Transverse colon (tissue), 4 donors: ENCODE data around the gene ZBTB7C.

Experiments
- CTCF ChIP-seq, 5 experiments: fragments of 200-600 bp in 3 of 5; fragments of 450-650 bp in 2 of 5; sonication (generic) in 3 of 5; IDR thresholded peaks; 1 replicate in 2 of 5; 2 replicates in 3 of 5; pipeline ENCODE4 v1.5.1; 2016 to 2017; ENCODE audit warnings: antibody characterized with exemption in 5 of 5, inconsistent platforms in 3 of 5, mild to moderate bottlenecking in 2 of 5, moderate library complexity in 1 of 5
- EP300 ChIP-seq: sonication (generic); formaldehyde crosslinking; IDR thresholded peaks from one replicate; pipeline ENCODE4 v1.6.1; 2017; ENCODE audit warnings: antibody characterized with exemption, low read depth
- POLR2A ChIP-seq: fragments of 450-650 bp; IDR thresholded peaks from one replicate; pipeline ENCODE4 v1.6.1; 2016; ENCODE audit warnings: antibody characterized with exemption, mild to moderate bottlenecking, moderate library complexity
- POLR2AphosphoS5 ChIP-seq, 3 donors: sonication (generic); formaldehyde crosslinking; IDR thresholded peaks; one replicate each; pipeline ENCODE4 v1.6.1; 2016; ENCODE audit warnings: antibody characterized with exemption in 3 of 3

- no peak for TF ChIP-seq CTCF (IDR thresholded peaks at IDR 0.05)
- TF ChIP-seq EP300: no peak
- TF ChIP-seq POLR2A: no peak
- TF ChIP-seq POLR2AphosphoS5 (IDR thresholded peaks at IDR 0.05): no peak
Observed at GRCh38 chr18:48328473-48329210, 80.5 kb downstream of the ZBTB7C start.
